ENCODE results near the gene DLG2. TPM values are rescaled to one million over a fixed set of nuclear protein-coding genes. Genes with fewer than 3 reads are reported as not detected.

DLG2 gene
- polyA plus RNA-seq, 6 donors from 2014 or later, result 0.93 to 2.4 (median 1.3) TPM

- Mint-ChIP-seq H3K36me3 (no peaks in the 10 kb centered on the region), H3K27me3 (peaks cover 0 to 4% (median 3%) of the 10 kb centered on the region in 3 donors), H3K4me3 (no peak overlapping the region), H3K9me3 (peaks cover 0 to 3% (median 0%) of the 10 kb centered on the region in 7 donors), H3K27ac (no peak overlapping the region), H3K4me1 (no peaks in the 10 kb centered on the region)
- DNase-seq (no peak), ATAC-seq (ENCODE audit: low read depth in 2 of 2) (no peak)
These were observed 945.7 kb downstream of the DLG2 start for GRCh38 chr11:84681456-84681855.

GRCh38 chr11:84675396-84676025 lies 951.6 kb downstream of the DLG2 start:
- peaks cover 0 to 4% (median 3%) of the 10 kb centered on the region in 3 donors for H3K27me3 Mint-ChIP-seq
- DNase-seq (no peak), ATAC-seq (ENCODE audit: low read depth in 2 of 2) (no peak)
- no peaks in the 10 kb centered on the region for H3K4me1 Mint-ChIP-seq
- H3K27ac Mint-ChIP-seq, result no peak overlapping the region
- H3K36me3 Mint-ChIP-seq, result no peaks in the 10 kb centered on the region
- H3K9me3 Mint-ChIP-seq, result peaks cover 0 to 3% (median 0%) of the 10 kb centered on the region in 7 donors
- H3K4me3 Mint-ChIP-seq, result no peak overlapping the region

- Mint-ChIP-seq H3K27ac (no peak overlapping the region), H3K9me3 (peaks cover 0 to 6% (median 0%) of the 10 kb centered on the region in 7 donors), H3K4me3 (no peak overlapping the region), H3K36me3 (no peaks in the 10 kb centered on the region), H3K27me3 (peaks cover 0 to 3% (median 0%) of the 10 kb centered on the region in 3 donors), H3K4me1 (no peaks in the 10 kb centered on the region)
- DNase-seq (no peak), ATAC-seq (ENCODE audit: low read depth in 2 of 2) (no peak)
These were observed 953.4 kb downstream of the DLG2 start for GRCh38 chr11:84673753-84674152.

- ATAC-seq (ENCODE audit: low read depth in 2 of 2), result no peak
- Mint-ChIP-seq H3K27ac (no peak overlapping the region), H3K27me3 (no peaks in the 10 kb centered on the region), H3K4me1 (no peaks in the 10 kb centered on the region), H3K36me3 (no peaks in the 10 kb centered on the region), H3K9me3 (peaks cover 0 to 8% (median 0%) of the 10 kb centered on the region in 7 donors), H3K4me3 (no peak overlapping the region)
- no peak for DNase-seq
These were observed 955.7 kb downstream of the DLG2 start for GRCh38 chr11:84671325-84671999.

- no peak for DNase-seq
These were observed 963.4 kb downstream of the DLG2 start for GRCh38 chr11:84663731-84664130.

GRCh38 chr11:84660257-84660977 lies 966.7 kb downstream of the DLG2 start:
- H3K9me3 Mint-ChIP-seq, result peaks cover 0 to 11% (median 3%) of the 10 kb centered on the region in 7 donors
- H3K36me3 Mint-ChIP-seq, result no peaks in the 10 kb centered on the region
- no peak overlapping the region for H3K27ac Mint-ChIP-seq
- DNase-seq, result no peak
- no peak overlapping the region for H3K4me3 Mint-ChIP-seq
- no peaks in the 10 kb centered on the region for H3K4me1 Mint-ChIP-seq
- no peak for ATAC-seq (ENCODE audit: low read depth in 2 of 2)
- H3K27me3 Mint-ChIP-seq, result no peaks in the 10 kb centered on the region

More at GRCh38 chr11:84663731-84664130, 963.4 kb downstream of the DLG2 start:
- no peak for ATAC-seq (ENCODE audit: low read depth in 2 of 2)
- Mint-ChIP-seq H3K36me3 (no peaks in the 10 kb centered on the region), H3K4me3 (no peak overlapping the region), H3K9me3 (peaks cover 0 to 11% (median 1%) of the 10 kb centered on the region in 7 donors), H3K4me1 (no peaks in the 10 kb centered on the region), H3K27ac (no peak overlapping the region), H3K27me3 (no peaks in the 10 kb centered on the region)

GRCh38 chr11:84655712-84656111 lies 971.4 kb downstream of the DLG2 start:
- Mint-ChIP-seq H3K4me1 (no peaks in the 10 kb centered on the region), H3K27me3 (no peaks in the 10 kb centered on the region), H3K36me3 (no peaks in the 10 kb centered on the region), H3K27ac (no peak overlapping the region), H3K4me3 (no peak overlapping the region), H3K9me3 (peaks cover 0 to 11% (median 3%) of the 10 kb centered on the region in 7 donors)
- DNase-seq (no peak), ATAC-seq (ENCODE audit: low read depth in 2 of 2) (no peak)

- Mint-ChIP-seq H3K27ac (no peak overlapping the region), H3K4me3 (no peak overlapping the region), H3K4me1 (no peaks in the 10 kb centered on the region), H3K9me3 (no peaks in the 10 kb centered on the region), H3K36me3 (no peaks in the 10 kb centered on the region), H3K27me3 (no peaks in the 10 kb centered on the region)
- no peak for ATAC-seq (ENCODE audit: low read depth in 2 of 2)
- no peak for DNase-seq
These were observed 978.7 kb downstream of the DLG2 start for GRCh38 chr11:84648471-84648870.

GRCh38 chr11:84645988-84646694 lies 981.0 kb downstream of the DLG2 start:
- H3K4me3 Mint-ChIP-seq, result no peak overlapping the region
- H3K4me1 Mint-ChIP-seq, result no peaks in the 10 kb centered on the region
- no peak for ATAC-seq (ENCODE audit: low read depth in 2 of 2)
- no peak for DNase-seq
- H3K27me3 Mint-ChIP-seq, result no peaks in the 10 kb centered on the region
- no peak overlapping the region for H3K27ac Mint-ChIP-seq
- H3K36me3 Mint-ChIP-seq, result no peaks in the 10 kb centered on the region
- H3K9me3 Mint-ChIP-seq, result no peaks in the 10 kb centered on the region

- ATAC-seq (ENCODE audit: low read depth in 2 of 2) (no peak), DNase-seq (no peak)
- Mint-ChIP-seq H3K4me1 (no peaks in the 10 kb centered on the region), H3K9me3 (peaks cover 0 to 2% (median 0%) of the 10 kb centered on the region in 7 donors), H3K36me3 (no peaks in the 10 kb centered on the region), H3K27me3 (no peaks in the 10 kb centered on the region), H3K27ac (no peak overlapping the region), H3K4me3 (no peak overlapping the region)
These were observed 984.6 kb downstream of the DLG2 start for GRCh38 chr11:84642500-84642899.

GRCh38 chr11:84634309-84634708 lies 992.8 kb downstream of the DLG2 start:
- no peaks in the 10 kb centered on the region for H3K36me3 Mint-ChIP-seq
- no peak overlapping the region for H3K27ac Mint-ChIP-seq
- ATAC-seq (ENCODE audit: low read depth in 2 of 2) (no peak), DNase-seq (no peak)
- peaks cover 0 to 3% (median 0%) of the 10 kb centered on the region in 3 donors for H3K27me3 Mint-ChIP-seq
- H3K4me3 Mint-ChIP-seq, result no peak overlapping the region
- H3K9me3 Mint-ChIP-seq, result peaks cover 0 to 3% (median 0%) of the 10 kb centered on the region in 7 donors
- no peaks in the 10 kb centered on the region for H3K4me1 Mint-ChIP-seq

GRCh38 chr11:84628871-84629620 lies 998.1 kb downstream of the DLG2 start:
- no peak overlapping the region for H3K4me3 Mint-ChIP-seq
- no peak overlapping the region for H3K27ac Mint-ChIP-seq
- DNase-seq (no peak), ATAC-seq (ENCODE audit: low read depth in 2 of 2) (no peak)
- H3K9me3 Mint-ChIP-seq, result peaks cover 0 to 6% (median 0%) of the 10 kb centered on the region in 7 donors
- H3K36me3 Mint-ChIP-seq, result no peaks in the 10 kb centered on the region
- H3K27me3 Mint-ChIP-seq, result peaks cover 0 to 5% (median 0%) of the 10 kb centered on the region in 3 donors
- H3K4me1 Mint-ChIP-seq, result no peaks in the 10 kb centered on the region

GRCh38 chr11:84626256-84626655 lies 1000.9 kb downstream of the DLG2 start:
- ATAC-seq (ENCODE audit: low read depth in 2 of 2) (no peak), DNase-seq (no peak)
- Mint-ChIP-seq H3K27ac (no peak overlapping the region), H3K27me3 (peaks cover 0 to 5% (median 0%) of the 10 kb centered on the region in 3 donors), H3K4me1 (no peaks in the 10 kb centered on the region), H3K4me3 (no peak overlapping the region), H3K9me3 (peaks cover 0 to 10% (median 0%) of the 10 kb centered on the region in 7 donors), H3K36me3 (no peaks in the 10 kb centered on the region)
